C4-2B (cell line): ENCODE measurements around the gene RAB40C.
A peak's percentile ranks its signal among the peaks of the same experiment; 100 is the strongest.
"Not testable (repeated sequence)": the region's sequence is repeated elsewhere in the genome, so short reads cannot be mapped to it uniquely, and the experiment has no call there.

Source experiments
- H3K27ac ChIP-seq: fragments of 450-650 bp; 2 replicates; pipeline ENCODE4 v1.5.1; 2017
- ZFX ChIP-seq: fragments of 450-650 bp; IDR thresholded peaks from 2 replicates; pipeline ENCODE4 v1.6.1; 2017
- TF ChIP-seq, protein P1 (sequence below): fragments of 450-650 bp; conservative IDR thresholded peaks from 2 replicates; pipeline ENCODE4 v1.5.1; 2017; ENCODE audit warnings: mild to moderate bottlenecking

Gene RAB40C

DNA sequence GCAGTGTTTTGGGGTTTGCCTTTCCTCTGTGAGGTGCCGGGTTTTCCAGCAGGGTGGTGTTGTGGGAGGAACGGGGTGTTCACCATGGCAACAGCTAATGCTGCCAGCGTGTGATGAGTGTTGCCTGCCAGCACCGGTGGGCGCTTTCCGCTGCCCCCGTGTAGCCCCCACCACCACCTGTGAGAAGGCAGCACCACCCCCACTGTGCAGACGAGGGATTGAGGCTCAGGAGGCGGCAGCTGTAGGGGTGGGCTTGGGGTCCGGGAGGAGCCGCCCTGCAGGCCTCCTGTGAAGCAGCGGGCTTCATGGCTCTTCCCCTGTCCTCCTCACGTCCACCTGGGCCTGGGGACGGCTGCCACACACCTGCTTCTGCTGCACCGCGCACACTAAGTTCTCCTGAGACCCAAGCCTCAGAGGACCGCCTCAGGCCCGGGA is 5.2 kb downstream of the RAB40C start:
- TF ChIP-seq, protein P1, sequence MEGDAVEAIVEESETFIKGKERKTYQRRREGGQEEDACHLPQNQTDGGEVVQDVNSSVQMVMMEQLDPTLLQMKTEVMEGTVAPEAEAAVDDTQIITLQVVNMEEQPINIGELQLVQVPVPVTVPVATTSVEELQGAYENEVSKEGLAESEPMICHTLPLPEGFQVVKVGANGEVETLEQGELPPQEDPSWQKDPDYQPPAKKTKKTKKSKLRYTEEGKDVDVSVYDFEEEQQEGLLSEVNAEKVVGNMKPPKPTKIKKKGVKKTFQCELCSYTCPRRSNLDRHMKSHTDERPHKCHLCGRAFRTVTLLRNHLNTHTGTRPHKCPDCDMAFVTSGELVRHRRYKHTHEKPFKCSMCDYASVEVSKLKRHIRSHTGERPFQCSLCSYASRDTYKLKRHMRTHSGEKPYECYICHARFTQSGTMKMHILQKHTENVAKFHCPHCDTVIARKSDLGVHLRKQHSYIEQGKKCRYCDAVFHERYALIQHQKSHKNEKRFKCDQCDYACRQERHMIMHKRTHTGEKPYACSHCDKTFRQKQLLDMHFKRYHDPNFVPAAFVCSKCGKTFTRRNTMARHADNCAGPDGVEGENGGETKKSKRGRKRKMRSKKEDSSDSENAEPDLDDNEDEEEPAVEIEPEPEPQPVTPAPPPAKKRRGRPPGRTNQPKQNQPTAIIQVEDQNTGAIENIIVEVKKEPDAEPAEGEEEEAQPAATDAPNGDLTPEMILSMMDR = no peak
- TF ChIP-seq ZFX = no peak
- peak overlapping the region; percentile 99; the same call in 1 of the 2 replicates for H3K27ac ChIP-seq

DNA sequence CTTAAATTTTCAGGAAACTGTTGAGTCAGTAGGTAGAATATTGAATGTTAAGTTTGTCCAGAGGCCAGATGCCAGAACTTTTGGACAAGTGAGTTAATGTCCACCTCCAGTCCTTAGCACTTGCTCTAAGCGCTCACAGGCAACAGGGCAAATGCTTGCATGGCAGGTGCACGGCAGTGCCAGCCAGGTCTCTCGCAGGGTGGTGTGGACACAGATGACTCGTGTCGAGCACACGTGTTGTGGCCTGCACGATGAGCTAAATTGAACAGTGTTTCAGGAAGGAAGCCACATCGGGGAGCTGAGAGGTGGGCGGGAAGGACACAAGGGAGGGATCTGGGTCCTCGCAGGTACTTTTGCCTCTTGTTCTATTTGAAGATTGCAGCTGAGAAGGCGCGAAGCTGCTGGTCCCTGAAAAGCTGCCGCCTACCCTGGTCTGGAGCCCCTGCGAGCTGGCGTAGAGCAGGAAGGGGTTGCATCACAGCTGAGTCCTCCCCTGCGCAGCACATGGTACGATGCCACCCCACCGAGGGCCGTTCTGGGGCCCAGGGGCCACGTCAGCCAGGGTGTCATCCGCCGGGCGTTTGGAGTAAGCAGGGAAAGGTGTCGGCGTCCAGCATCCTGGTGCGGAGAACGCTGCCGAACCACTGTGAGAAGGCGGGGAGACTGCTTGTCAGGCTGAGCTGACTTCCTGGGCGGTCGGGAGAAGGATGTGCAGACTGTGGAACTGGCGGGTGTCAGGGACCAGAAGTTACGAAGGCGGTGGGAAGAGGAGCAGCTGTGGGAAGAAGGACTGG is 6.3 kb downstream of the RAB40C start:
- TF ChIP-seq ZFX = no peak
- TF ChIP-seq, protein P1 = no peak
- H3K27ac ChIP-seq = no peak overlapping the region; the same call in 1 of the 2 replicates

DNA sequence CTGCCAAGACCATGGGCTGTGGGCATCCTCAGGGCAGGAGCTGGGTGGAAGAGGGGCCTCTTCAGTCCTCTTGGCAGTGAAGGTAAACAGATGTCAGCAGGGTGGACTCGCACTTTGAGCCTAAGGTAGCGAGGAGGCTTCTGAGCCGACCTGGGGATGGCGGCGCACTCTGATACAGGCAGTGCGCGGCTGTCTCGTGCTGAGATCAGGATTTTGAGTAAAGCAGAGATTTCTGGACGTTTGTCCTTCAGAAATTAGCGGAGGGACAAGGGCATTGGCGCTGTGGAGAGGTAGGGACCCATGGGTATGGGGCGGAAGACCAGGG is 6.8 kb downstream of the RAB40C start:
- H3K27ac ChIP-seq = no peak overlapping the region
- TF ChIP-seq ZFX = no peak

DNA sequence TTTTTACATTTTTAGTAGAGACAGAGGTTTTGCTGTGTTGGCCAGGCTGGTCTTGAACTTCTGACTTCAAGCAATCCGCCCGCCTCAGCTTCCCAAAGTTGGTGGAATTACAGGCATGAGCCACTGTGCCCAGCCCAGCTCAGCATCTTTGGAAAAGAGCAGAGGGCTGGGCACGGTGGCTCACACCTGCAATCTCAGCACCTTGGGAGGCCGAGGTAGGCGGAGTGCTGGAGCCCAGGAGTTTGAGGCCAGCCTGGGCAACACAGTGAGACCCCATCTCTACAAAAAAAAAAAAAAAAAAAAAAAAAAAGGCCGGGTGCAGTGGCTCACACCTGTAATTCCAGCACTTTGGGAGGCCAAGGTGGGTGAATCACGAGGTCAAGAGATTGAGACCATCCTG is 7.8 kb downstream of the RAB40C start:
- not testable (repeated sequence) for H3K27ac ChIP-seq

DNA sequence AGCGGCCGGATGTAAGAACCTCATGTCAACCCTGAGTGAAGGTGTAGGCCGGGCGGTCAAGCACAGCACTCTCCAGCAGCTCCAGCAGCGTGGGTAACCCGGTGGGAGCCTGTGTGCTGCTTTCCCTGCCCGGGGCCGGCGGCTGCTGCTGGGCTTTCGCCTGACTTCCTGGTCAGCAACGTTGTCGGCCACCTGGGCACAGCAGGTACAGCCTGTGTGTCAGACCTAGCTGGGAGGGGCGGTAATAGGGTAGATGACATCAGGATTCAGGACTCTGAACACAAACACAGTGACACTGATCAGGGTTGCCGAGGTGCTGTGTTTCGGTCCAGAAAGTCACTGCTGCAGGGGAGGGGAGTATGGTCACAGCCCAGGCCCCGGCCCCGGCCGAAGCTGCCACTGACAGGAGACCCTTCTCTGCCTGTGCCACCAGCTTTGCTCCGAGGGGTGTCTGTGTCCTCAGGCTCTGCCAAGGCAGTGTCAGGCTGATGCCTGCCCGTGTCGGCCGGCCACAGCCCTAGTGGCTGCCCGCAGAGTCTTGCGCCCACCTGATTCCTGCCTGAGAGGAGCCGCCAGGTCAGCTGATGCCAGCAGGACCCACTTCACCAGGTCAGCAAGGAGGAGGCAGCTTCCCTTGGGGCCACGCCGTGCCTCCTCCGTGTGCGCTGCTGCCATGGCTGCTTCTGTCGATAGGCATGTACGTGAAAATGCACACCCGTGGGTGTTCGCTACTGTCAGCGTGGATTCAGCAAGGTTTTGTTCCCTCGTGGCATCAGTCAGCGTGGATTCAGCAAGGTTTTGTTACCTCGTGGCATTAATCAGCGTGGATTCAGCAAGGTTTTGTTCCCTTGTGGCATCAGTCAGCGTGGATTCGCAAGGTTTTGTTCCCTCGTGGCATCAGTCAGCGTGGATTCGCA is 9.2 kb downstream of the RAB40C start:
- TF ChIP-seq, protein P1 = no peak
- TF ChIP-seq ZFX = no peak
- H3K27ac ChIP-seq = no peak overlapping the region

DNA sequence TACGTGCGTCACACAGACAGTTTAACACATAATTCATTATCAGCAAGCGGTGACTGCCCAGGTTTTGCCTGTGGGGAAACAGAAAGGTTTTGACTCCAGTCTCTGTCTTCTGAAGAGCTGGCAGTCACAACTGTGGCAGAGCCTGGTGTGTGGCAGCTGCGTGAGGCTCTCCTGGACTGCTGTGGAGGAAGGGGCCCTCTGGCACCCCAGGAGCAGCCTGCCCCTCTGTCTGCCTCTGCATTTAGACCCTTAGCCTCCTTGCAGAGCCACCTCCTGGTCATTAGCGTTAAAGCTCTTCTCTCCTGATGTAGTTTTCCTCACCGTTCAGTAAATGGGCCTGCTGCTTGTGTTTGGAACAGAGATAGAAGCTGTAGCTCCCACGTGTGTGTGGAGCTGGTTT is 10.9 kb downstream of the RAB40C start:
- H3K27ac ChIP-seq = no peak overlapping the region
- no peak for TF ChIP-seq ZFX
- TF ChIP-seq, protein P1 = no peak; the same call in 1 of the 2 replicates

DNA sequence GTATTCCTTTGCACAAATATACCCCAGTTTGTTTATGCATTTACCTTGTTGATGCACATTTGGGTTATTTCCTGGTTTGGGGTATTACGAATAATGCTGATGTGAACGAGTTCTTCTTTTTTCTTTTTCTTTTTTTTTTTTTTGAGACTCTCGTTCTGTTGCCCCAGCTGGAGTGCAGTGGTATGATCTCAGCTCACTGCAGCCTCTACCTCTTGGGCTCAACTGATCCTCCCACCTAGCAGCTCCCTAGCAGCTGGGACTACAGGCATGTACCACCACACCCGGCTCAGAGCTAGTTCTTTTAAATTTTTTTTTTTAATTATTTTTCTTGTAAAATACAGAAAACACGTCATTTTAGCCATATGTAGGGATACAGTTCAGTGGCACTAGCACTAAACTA is 14.1 kb downstream of the RAB40C start:
- no peak overlapping the region for H3K27ac ChIP-seq
- TF ChIP-seq, protein P1 = no peak
- TF ChIP-seq ZFX = no peak

DNA sequence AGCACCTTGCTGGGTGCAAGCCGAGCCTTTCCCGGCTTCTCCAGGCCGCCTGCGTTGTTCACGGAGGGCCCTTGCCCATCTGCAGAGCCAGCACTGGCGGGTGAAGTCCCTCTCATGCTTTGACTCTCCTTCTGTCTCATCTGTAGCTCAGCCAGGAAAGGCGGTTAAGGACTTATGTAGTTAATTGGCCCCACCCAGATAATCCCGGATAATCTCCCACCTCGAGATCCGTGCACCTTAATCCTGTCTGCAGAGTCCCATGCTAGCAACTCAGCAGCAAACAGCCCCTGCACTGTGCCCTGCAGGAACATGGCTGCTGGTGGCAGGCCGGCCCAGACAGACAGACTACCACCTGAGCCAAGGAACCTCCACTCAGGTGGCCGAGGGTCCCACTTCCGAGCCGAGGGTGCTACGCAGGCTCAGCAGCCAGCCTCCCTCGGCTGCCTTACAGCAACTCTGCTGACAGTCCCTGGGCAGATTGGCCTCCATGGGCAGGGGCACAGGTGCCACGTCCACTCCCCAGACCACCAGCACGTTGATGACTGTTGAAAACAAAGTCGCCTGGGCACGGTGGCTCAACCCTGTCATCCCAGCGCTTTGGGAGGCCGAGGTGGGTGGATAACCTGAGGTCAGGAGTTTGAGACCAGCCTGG is 16.9 kb downstream of the RAB40C start:
- H3K27ac ChIP-seq = no peak overlapping the region
- no peak for TF ChIP-seq ZFX
- TF ChIP-seq, protein P1 = no peak
